GM12892 (cell line): ENCODE data around the gene NGFR.

Experiments used
- POLR2A ChIP-seq: IDR thresholded peaks from 2 replicates; pipeline ENCODE4 v1.6.1; 2011; ENCODE audit warnings: low read depth, low read length, control low read depth
- POLR2AphosphoS5 ChIP-seq: IDR thresholded peaks from 2 replicates; pipeline ENCODE4 v1.6.1; 2011; ENCODE audit warnings: low read depth, low read length, control low read depth
- TAF1 ChIP-seq: IDR thresholded peaks from 2 replicates; pipeline ENCODE4 v1.6.1; 2011; ENCODE audit warnings: low read depth, mild to moderate bottlenecking, control low read depth, low read length, borderline replicate concordance

- TF ChIP-seq POLR2A (no peak), POLR2AphosphoS5 (no peak), TAF1 (no peak)
These were observed 9.0 kb upstream of the NGFR start for GRCh38 chr17:49486012-49486641.
